K562 treated with DMSO at 1 percent for 48 hours (cell line): ENCODE measurements around the gene MANSC1. TPM values are rescaled to one million over a fixed set of nuclear protein-coding genes. Genes with fewer than 3 reads are reported as not detected.

Source experiments
- total RNA-seq: library from RNA; unstranded; fragments of 300-600 nt; gene quantifications from 2 replicates; pipeline ENCODE4 v1.2.3, GENCODE V29; 2022; ENCODE audit warnings: low replicate concordance; ENCODE audit errors: extremely low read depth

MANSC1 gene
- not detected in 2 replicates for total RNA-seq

DNA sequence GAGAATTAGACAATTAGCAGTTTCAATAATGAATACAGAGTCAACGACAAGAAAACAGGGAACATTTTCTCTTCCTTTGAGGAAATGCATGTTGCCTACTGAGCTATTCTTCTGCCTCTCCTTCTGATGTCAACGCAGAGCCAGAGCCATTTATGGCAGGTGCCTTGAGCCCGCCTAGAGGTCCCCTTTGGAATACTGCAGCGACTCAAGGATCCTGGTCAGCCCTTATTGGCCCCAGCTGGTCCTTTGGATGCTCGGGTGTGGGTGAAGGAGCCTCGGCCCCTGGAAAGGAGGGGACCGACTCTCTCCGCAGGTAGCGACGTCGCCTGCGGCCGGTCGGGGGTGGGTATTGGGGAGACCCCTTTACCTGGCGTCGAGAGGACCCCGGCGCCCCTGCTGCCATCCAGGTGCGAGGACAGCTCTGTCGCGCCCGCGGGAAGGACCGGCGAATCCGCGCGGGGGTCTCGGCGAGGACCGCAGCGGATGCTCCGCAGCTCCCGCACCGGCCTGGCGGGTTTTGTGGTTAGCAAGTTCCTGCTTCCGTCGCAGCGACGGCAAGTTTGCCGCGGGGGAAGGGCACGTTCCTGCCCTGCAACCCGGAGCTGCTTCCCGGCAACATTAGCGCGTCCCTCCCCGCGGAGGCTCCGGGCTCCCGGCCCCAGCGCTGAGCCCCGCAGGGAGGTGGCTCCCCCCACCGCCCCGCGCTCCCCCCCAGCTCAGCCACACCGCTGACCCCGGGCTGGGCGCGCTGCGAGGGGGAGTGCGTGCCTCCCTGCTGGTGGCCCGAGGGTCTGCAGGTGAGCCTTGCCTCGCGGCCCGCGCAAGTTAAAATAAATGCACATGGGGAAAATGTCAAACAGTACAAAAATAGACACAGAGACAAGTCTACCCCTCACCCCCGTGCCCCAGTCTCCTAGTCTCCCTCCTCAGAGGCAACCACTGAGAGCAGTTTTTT lies at the start of gene MANSC1:
MANSC1 (minus strand) TSS at position 532 of the 955 bp plus-strand sequence. CDS start 6,928 bp downstream, outside the sequence.

DNA sequence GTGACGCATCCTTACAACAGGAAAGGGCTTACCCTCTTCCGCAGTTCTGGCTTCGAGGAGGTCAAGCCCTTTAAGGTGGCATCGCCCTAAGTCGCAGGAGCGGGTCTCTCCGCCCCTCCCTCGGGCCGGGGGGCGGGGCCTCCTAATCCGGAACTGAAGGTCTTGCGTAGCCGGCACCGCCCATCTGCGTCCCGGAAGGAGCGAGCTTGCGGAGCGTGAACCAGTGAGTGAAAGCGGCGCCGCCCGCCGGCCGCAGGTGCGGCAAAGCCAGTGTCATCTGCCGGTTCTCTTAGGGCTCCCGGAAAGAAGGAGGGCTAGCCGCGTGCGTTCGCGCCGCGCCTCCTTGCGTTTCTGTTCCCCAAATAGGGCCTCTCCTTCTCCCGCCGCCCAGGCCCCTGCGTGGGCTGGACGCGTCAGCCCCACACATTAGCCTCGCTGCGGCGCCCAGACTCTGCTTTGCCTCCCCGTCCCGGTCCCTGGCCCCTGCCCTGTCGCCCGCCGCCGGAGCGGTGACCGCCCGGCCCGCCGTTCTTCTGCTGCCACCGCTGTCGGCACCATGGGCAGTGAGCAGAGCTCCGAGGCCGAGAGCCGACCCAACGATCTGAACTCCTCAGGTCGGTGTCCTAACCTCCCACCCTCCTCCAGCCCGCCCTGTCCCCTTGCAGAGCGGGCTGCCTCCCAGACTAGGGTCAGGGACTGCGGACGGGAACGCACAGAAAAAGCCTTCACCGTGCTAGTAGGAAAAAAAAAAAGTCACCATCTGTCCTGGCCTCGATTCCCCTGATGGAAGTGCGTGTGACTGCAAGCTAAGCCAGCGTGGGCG lies 7.1 kb upstream of the MANSC1 start, which contains the start of gene BORCS5:
BORCS5 (plus strand) TSS at position 183 of the 823 bp plus-strand sequence; CDS start at position 557, 374 bp downstream.

Other genes starting within 250 kb of the MANSC1 start
- not detected in 2 replicates for gene LRP6, start 83.2 kb downstream of the MANSC1 start, total RNA-seq
- not detected in 2 replicates for gene BORCS5, start 6.8 kb upstream of the MANSC1 start, total RNA-seq
- gene DUSP16, start 212.6 kb upstream of the MANSC1 start, total RNA-seq = not detected in 2 replicates